ENCODE data around the gene KLHDC4. TPM values are rescaled to one million over a fixed set of nuclear protein-coding genes. Genes with fewer than 3 reads are reported as not detected.
"Not testable (repeated sequence)": the region's sequence is repeated elsewhere in the genome, so short reads cannot be mapped to it uniquely, and the experiment has no call there.

The KLHDC4 gene
- total RNA-seq, 1 donor from 2014 or later, result 38.8 TPM

DNA sequence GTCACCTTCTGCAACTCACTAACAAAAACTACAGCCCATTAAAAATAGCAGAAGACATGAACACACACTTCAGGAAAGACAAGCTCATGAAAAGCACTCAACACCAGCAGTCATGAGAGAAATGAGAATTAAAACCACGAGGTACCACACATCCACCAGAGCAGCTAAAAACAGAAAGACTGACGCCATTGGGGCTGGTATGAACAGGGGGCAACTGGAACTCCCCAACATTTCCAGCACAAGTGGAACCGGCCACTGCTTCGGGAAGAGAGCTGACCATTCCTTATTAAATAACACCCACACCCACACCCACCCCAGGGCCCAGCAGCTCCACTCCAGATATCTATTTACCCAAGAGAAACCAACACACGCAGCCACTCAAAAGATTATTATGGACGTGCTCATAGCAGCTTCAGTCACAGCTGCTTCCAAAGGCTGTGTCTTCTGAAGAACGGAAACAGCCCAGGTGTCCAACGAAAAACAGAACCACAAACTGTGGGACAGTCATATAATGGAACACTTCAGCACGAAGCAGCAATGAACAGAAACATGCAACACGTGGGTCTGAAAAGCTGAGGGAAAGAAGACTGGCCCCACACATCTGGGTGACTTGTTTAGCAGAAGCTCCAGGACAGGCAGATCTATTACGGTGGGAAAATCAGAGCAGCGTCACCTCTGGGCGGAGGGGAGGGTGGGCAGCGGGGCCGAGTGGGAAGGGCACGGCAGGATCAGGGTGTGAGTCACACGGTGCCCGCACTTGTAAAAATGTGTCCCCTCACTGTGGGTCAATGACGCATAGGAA is 41.1 kb downstream of the KLHDC4 start:
- Histone ChIP-seq H3K27ac (no peak overlapping the region), H3K27me3 (no peaks in the 10 kb centered on the region), H3K4me1 (no peaks in the 10 kb centered on the region), H3K4me3 (no peak overlapping the region), H3K9me3 (no peaks in the 10 kb centered on the region), H3K36me3 (peaks cover 49% of the 10 kb centered on the region)
- intact Hi-C loops (cut with DNase I), result no loop called here
- ATAC-seq (no peak), DNase-seq (no peak)
- TF ChIP-seq, protein P1, sequence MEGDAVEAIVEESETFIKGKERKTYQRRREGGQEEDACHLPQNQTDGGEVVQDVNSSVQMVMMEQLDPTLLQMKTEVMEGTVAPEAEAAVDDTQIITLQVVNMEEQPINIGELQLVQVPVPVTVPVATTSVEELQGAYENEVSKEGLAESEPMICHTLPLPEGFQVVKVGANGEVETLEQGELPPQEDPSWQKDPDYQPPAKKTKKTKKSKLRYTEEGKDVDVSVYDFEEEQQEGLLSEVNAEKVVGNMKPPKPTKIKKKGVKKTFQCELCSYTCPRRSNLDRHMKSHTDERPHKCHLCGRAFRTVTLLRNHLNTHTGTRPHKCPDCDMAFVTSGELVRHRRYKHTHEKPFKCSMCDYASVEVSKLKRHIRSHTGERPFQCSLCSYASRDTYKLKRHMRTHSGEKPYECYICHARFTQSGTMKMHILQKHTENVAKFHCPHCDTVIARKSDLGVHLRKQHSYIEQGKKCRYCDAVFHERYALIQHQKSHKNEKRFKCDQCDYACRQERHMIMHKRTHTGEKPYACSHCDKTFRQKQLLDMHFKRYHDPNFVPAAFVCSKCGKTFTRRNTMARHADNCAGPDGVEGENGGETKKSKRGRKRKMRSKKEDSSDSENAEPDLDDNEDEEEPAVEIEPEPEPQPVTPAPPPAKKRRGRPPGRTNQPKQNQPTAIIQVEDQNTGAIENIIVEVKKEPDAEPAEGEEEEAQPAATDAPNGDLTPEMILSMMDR (IDR thresholded peaks at IDR 0.05), result no peak

DNA sequence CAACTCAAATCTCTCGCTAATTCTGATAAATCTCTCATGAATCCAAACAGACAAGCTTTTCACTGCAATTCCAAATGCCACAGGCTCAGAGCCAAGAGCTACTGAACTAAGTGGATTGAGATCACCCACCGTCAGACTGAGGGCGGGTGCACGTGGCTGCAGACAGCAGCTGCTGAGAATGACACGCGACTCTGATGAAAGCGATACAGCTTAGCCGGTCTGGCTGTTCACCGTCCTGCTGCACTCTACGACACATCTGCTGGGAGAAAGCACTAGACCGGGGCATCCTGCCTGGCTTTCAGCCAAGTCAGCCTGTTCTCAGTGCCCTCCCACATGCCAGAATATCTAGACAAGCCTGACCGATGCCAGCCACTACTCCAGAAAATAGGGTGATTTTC is 42.6 kb downstream of the KLHDC4 start:
- Histone ChIP-seq H3K27ac (no peak overlapping the region), H3K36me3 (peaks cover 34% of the 10 kb centered on the region), H3K4me3 (no peak overlapping the region), H3K4me1 (no peaks in the 10 kb centered on the region), H3K27me3 (no peaks in the 10 kb centered on the region), H3K9me3 (no peaks in the 10 kb centered on the region)
- intact Hi-C loops (cut with DNase I), result no loop called here
- TF ChIP-seq, protein P1 (IDR thresholded peaks at IDR 0.05), result no peak
- ATAC-seq, result peak; percentile 58
- DNase-seq, result peak; percentile 72

DNA sequence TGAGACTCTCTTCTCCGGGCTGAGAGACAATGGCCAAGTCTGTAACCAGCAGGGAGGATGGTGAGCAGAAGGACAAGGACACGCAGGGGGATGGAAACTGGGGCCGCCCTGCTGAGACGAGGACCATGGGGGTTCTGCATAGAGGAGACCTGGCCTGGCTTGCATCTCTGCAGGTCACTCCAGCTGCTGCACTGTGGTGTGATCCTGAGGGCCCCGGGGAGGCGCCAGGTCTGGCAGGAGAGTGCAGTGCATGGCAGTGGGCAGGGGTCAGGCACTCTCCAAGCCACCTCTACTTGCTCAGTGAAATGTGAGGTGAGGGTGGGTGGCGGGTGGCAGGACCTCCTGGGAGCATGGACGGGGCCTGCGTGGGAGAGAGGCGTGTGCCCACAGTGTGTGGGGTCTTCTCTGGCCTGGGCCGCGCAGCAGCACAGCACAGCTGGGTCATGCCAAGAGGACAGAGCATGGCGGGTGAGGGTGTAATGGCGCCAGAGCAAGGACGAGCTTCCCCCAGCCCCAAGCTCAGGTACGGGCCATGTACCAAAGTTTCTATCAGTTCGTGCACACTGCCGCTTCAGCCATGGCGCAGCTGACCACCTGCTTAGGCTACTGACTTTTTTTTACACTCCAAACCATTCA is 43.1 kb downstream of the KLHDC4 start:
- Histone ChIP-seq H3K27ac (no peak overlapping the region), H3K36me3 (peaks cover 29% of the 10 kb centered on the region), H3K4me3 (no peak overlapping the region), H3K4me1 (no peaks in the 10 kb centered on the region), H3K9me3 (no peaks in the 10 kb centered on the region), H3K27me3 (no peaks in the 10 kb centered on the region)
- intact Hi-C loops (cut with DNase I), result no loop called here
- ATAC-seq (no peak), DNase-seq (no peak)
- TF ChIP-seq, protein P1 (IDR thresholded peaks at IDR 0.05), result no peak

DNA sequence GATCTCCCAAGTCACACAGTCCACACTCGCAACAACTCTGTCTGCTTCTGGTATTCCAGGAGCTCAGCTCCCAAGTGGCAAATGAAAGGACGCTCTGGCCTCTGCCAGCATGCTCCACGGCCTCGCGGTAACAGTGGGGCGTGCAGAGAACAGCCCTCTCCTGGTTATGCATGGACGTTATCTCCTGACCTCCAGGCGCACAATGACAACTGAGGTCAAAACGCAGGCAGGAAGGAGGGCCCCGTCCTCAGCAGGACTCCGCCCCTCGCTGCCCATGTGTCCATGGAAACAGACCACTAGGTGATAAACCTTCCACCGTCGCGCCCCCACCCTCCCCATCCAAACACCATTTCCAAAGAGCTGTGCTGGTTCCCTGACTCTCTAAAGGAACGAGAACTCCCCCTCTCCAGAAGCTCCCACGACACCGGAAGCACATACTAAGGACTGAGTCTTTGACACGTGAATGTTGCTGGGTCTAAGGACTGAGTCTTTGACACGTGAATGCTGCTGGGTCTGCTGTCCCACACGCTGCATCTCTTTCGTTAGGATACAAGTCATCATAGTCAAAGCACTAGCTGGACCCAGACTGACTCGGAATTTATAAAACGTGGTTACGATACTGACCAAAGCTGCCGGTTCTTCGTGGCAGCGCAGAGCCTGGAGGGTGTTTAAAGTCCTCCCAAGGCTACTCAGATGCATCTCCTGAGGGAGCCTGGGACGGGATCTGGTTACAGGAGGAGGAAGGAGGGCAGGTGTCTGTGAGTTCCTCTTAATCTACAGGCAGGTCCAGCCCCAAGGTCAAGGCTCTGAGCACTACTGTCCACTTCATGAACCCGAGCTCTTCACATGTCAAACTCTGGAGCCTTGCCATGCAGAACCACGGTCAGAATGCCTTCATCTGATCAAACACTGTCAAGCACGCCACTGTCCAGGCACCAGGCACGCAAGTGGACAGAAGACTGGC is 43.9 kb downstream of the KLHDC4 start:
- H3K9me3 ChIP-seq, result no peaks in the 10 kb centered on the region
- DNase-seq (no peak), ATAC-seq (no peak)
- TF ChIP-seq, protein P1 (IDR thresholded peaks at IDR 0.05), result no peak
- no peak overlapping the region for H3K4me3 ChIP-seq
- intact Hi-C loops (cut with DNase I), result no loop called here
- no peak overlapping the region for H3K27ac ChIP-seq
- peaks cover 28% of the 10 kb centered on the region for H3K36me3 ChIP-seq
- H3K27me3 ChIP-seq, result no peaks in the 10 kb centered on the region
- no peaks in the 10 kb centered on the region for H3K4me1 ChIP-seq

DNA sequence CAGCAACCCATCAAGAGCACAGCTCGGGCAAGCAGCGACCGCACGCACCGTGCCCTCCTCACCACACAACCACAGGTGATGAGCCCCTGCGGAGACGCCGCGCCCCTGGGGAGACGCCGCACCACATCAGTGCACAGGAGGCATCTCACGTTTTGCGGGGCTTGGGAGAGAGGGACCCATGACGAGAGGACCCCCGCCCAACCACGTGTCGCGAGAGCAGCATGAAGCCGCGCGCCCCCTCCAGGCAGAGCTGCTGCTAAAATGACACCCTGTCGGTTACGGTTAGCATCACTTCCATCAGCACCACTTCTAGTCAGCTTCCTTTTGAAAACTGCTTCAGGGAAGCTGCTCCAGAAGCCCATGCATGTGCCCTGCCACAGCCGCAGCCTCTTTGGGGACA is 45.3 kb downstream of the KLHDC4 start:
- no peak overlapping the region for H3K4me3 ChIP-seq
- no peaks in the 10 kb centered on the region for H3K9me3 ChIP-seq
- no peaks in the 10 kb centered on the region for H3K4me1 ChIP-seq
- H3K27ac ChIP-seq, result no peak overlapping the region
- peaks cover 32% of the 10 kb centered on the region for H3K36me3 ChIP-seq
- DNase-seq (no peak), ATAC-seq (no peak)
- intact Hi-C loops (cut with DNase I), result no loop called here
- no peaks in the 10 kb centered on the region for H3K27me3 ChIP-seq
- TF ChIP-seq, protein P1 (IDR thresholded peaks at IDR 0.05), result no peak

DNA sequence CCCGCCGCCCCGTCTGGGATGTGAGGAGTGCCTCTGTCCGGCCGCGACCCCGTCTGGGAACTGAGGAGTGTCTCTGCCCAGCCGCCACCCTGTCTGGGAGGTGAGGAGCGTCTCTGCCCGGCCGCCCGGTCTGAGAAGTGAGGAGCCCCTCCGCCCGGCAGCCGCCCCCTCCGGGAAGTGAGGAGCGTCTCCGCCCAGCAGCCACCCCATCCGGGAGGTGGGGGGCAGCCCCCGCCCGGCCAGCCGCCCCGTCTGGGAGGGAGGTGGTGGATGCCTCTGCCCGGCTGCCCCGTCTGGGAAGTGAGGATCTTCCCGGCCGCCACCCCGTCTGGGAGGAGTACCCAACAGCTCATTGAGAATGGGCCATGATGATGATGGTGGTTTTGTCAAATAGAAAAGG is 47.0 kb downstream of the KLHDC4 start:
- H3K4me3 ChIP-seq; DNase-seq; H3K27ac ChIP-seq; intact Hi-C loops (cut with DNase I); H3K9me3 ChIP-seq; ATAC-seq; H3K4me1 ChIP-seq; H3K27me3 ChIP-seq: not testable (repeated sequence)
- H3K36me3 ChIP-seq, result peaks cover 47% of the 10 kb centered on the region
